Nephron progenitor cell (in vitro differentiated cells): ENCODE data around the gene ANKS1B.

Source experiments
- DNase-seq: peaks from one replicate; pipeline ENCODE4 v3.0.0; 2021
- H3K27ac Mint-ChIP-seq: 2 replicates; pipeline ENCODE4 v1.8.0; 2021; ENCODE audit warnings: mild to moderate bottlenecking, moderate library complexity, mixed read lengths
- H3K27me3 Mint-ChIP-seq: 2 replicates; pipeline ENCODE4 v1.8.0; 2021; ENCODE audit warnings: mild to moderate bottlenecking, low read depth, mixed read lengths; ENCODE audit not compliant: poor library complexity
- H3K36me3 Mint-ChIP-seq: 2 replicates; pipeline ENCODE4 v1.8.0; 2021; ENCODE audit warnings: low read depth, mixed read lengths
- H3K4me1 Mint-ChIP-seq: 2 replicates; pipeline ENCODE4 v1.8.0; 2021; ENCODE audit warnings: mixed read lengths
- H3K4me3 Mint-ChIP-seq: 2 replicates; pipeline ENCODE4 v1.8.0; 2021; ENCODE audit warnings: mild to moderate bottlenecking, moderate library complexity, mixed read lengths
- H3K9me3 Mint-ChIP-seq: 2 replicates; pipeline ENCODE4 v1.8.0; 2021; ENCODE audit warnings: mild to moderate bottlenecking, moderate library complexity, mixed read lengths
- TF ChIP-seq, protein P1 (sequence below): fragments of 200-600 bp; sonication (generic); IDR thresholded peaks from 2 replicates; pipeline ENCODE4 v1.5.0; 2021; ENCODE audit warnings: antibody characterized with exemption

The ANKS1B gene

GRCh38 chr12:98882526-98882925, 1102.2 kb downstream of the ANKS1B start:
- H3K9me3 Mint-ChIP-seq = no peaks in the 10 kb centered on the region
- H3K4me3 Mint-ChIP-seq = no peak overlapping the region
- TF ChIP-seq, protein P1, sequence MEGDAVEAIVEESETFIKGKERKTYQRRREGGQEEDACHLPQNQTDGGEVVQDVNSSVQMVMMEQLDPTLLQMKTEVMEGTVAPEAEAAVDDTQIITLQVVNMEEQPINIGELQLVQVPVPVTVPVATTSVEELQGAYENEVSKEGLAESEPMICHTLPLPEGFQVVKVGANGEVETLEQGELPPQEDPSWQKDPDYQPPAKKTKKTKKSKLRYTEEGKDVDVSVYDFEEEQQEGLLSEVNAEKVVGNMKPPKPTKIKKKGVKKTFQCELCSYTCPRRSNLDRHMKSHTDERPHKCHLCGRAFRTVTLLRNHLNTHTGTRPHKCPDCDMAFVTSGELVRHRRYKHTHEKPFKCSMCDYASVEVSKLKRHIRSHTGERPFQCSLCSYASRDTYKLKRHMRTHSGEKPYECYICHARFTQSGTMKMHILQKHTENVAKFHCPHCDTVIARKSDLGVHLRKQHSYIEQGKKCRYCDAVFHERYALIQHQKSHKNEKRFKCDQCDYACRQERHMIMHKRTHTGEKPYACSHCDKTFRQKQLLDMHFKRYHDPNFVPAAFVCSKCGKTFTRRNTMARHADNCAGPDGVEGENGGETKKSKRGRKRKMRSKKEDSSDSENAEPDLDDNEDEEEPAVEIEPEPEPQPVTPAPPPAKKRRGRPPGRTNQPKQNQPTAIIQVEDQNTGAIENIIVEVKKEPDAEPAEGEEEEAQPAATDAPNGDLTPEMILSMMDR = no peak
- peaks cover 68% of the 10 kb centered on the region for H3K27me3 Mint-ChIP-seq
- no peaks in the 10 kb centered on the region for H3K4me1 Mint-ChIP-seq
- no peak for DNase-seq
- no peak overlapping the region for H3K27ac Mint-ChIP-seq
- H3K36me3 Mint-ChIP-seq = no peaks in the 10 kb centered on the region

GRCh38 chr12:98873776-98874175, 1111.0 kb downstream of the ANKS1B start:
- TF ChIP-seq, protein P1 = no peak
- H3K4me3 Mint-ChIP-seq = no peak overlapping the region
- H3K27me3 Mint-ChIP-seq = peaks cover 11% of the 10 kb centered on the region
- no peak for DNase-seq
- no peaks in the 10 kb centered on the region for H3K9me3 Mint-ChIP-seq
- H3K27ac Mint-ChIP-seq = no peak overlapping the region
- peaks cover 10% of the 10 kb centered on the region for H3K4me1 Mint-ChIP-seq
- no peaks in the 10 kb centered on the region for H3K36me3 Mint-ChIP-seq

DNA sequence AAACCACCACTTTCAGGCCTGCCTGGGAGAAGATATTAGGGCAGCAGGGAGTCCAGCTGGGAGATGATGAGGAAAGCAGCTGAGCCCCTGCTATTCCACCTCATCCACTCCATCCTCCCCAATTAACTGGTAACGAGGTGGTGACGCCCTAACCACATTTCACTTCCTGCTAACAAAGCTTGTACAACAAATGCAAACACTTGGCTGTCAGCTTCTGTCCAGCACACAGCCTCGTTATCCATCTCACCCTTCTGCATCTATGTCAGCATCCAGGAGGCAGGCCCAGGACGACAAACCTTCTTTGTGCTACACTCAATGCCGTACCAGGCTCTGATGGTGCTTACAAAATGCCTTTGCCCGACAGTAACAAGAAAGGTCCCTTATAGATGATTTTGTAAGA, 1114.2 kb downstream of the ANKS1B start:
- Mint-ChIP-seq H3K36me3 (no peaks in the 10 kb centered on the region), H3K4me3 (no peak overlapping the region), H3K27ac (no peak overlapping the region), H3K27me3 (peaks cover 11% of the 10 kb centered on the region), H3K9me3 (peaks cover 1% of the 10 kb centered on the region), H3K4me1 (peaks cover 5% of the 10 kb centered on the region)
- TF ChIP-seq, protein P1 = no peak
- no peak for DNase-seq

GRCh38 chr12:98869886-98870503, 1114.7 kb downstream of the ANKS1B start:
- no peaks in the 10 kb centered on the region for H3K36me3 Mint-ChIP-seq
- H3K4me3 Mint-ChIP-seq = no peak overlapping the region
- TF ChIP-seq, protein P1 = no peak
- H3K9me3 Mint-ChIP-seq = peaks cover 3% of the 10 kb centered on the region
- H3K4me1 Mint-ChIP-seq = peaks cover 5% of the 10 kb centered on the region
- no peak overlapping the region for H3K27ac Mint-ChIP-seq
- DNase-seq = no peak
- H3K27me3 Mint-ChIP-seq = peaks cover 12% of the 10 kb centered on the region

GRCh38 chr12:98868538-98868937, 1116.2 kb downstream of the ANKS1B start:
- H3K9me3 Mint-ChIP-seq = peaks cover 3% of the 10 kb centered on the region
- H3K4me1 Mint-ChIP-seq = peaks cover 5% of the 10 kb centered on the region
- no peaks in the 10 kb centered on the region for H3K36me3 Mint-ChIP-seq
- no peak for DNase-seq
- no peak overlapping the region for H3K27ac Mint-ChIP-seq
- peaks cover 12% of the 10 kb centered on the region for H3K27me3 Mint-ChIP-seq
- TF ChIP-seq, protein P1 = no peak
- no peak overlapping the region for H3K4me3 Mint-ChIP-seq

DNA sequence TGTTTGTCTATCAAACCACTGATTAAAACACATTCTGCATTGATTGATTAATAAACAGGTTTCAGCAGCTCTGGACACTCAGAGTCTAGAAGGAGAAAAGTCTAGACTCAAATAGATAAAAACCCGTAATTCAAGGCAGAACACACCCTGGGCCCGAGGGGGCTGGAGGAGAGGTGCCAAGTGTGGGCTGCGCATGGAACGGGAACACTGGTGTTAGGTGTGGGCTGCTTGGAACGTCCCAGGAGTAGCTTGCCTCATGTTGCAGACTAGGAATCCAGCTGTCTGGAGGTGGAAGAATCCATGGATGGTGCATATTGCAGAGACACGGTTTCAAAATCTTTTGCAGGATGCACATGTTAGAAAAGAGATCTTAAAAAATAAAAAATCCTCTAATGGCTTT, 1116.7 kb downstream of the ANKS1B start:
- no peak for DNase-seq
- H3K4me1 Mint-ChIP-seq = peaks cover 8% of the 10 kb centered on the region
- TF ChIP-seq, protein P1 = no peak
- H3K9me3 Mint-ChIP-seq = peaks cover 3% of the 10 kb centered on the region
- no peaks in the 10 kb centered on the region for H3K36me3 Mint-ChIP-seq
- no peak overlapping the region for H3K4me3 Mint-ChIP-seq
- H3K27ac Mint-ChIP-seq = no peak overlapping the region
- peaks cover 12% of the 10 kb centered on the region for H3K27me3 Mint-ChIP-seq
